DND-41 (cell line): ENCODE results near the gene RFX2.

ENCODE experiments used
- EZH2 ChIP-seq: IDR thresholded peaks from 3 replicates; pipeline ENCODE4 v1.6.1; 2012; ENCODE audit warnings: borderline replicate concordance, low read depth, mild to moderate bottlenecking, moderate library complexity, low read length, inconsistent platforms; ENCODE audit not compliant: severe bottlenecking
- TF ChIP-seq, protein P1 (sequence below): IDR thresholded peaks from 2 replicates; pipeline ENCODE4 v1.5.1; 2012; ENCODE audit warnings: borderline replicate concordance, low read length, moderate library complexity, mild to moderate bottlenecking; ENCODE audit not compliant: poor library complexity, severe bottlenecking; ENCODE audit errors: extremely low read depth

DNA sequence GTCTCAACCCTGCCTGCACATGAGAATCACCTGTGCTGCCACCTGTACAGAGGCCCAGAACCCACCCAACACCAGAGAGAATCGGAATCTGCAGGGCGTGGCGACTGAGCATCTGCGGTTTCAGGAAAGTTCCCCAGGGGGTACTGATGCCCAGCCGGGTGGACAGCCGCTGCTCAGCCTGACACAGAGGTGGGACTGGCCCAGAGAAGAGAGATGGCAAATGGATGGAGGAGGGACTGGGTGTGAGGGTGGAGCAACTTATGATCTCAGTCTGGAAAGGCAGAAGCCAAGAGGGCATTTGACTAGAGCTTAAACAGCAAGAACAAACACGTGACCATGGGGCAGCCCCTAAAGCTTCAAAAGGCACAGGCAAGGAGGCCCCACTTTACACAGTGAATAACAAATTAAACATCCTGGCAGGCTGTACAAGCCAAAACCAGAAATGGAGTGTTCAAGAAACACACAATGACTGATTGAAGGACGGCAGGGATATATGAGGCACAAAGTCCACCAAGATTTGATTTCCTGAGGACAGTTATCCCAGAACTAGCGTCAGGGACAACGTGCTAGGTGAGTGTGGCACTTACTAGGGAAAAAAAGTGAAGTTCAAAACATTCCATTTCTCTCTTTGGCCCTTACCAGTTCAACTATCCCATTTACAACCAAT, 135.4 kb downstream of the RFX2 start:
- no peak for TF ChIP-seq EZH2
- TF ChIP-seq, protein P1, sequence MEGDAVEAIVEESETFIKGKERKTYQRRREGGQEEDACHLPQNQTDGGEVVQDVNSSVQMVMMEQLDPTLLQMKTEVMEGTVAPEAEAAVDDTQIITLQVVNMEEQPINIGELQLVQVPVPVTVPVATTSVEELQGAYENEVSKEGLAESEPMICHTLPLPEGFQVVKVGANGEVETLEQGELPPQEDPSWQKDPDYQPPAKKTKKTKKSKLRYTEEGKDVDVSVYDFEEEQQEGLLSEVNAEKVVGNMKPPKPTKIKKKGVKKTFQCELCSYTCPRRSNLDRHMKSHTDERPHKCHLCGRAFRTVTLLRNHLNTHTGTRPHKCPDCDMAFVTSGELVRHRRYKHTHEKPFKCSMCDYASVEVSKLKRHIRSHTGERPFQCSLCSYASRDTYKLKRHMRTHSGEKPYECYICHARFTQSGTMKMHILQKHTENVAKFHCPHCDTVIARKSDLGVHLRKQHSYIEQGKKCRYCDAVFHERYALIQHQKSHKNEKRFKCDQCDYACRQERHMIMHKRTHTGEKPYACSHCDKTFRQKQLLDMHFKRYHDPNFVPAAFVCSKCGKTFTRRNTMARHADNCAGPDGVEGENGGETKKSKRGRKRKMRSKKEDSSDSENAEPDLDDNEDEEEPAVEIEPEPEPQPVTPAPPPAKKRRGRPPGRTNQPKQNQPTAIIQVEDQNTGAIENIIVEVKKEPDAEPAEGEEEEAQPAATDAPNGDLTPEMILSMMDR = no peak
